Measurements from ENCODE around the gene SHANK3. TPM values are rescaled to one million over a fixed set of nuclear protein-coding genes. Genes with fewer than 3 reads are reported as not detected.

Gene SHANK3
- total RNA-seq, 2 donors from 2014 or later, result 0.07 TPM; not detected in 1

DNA sequence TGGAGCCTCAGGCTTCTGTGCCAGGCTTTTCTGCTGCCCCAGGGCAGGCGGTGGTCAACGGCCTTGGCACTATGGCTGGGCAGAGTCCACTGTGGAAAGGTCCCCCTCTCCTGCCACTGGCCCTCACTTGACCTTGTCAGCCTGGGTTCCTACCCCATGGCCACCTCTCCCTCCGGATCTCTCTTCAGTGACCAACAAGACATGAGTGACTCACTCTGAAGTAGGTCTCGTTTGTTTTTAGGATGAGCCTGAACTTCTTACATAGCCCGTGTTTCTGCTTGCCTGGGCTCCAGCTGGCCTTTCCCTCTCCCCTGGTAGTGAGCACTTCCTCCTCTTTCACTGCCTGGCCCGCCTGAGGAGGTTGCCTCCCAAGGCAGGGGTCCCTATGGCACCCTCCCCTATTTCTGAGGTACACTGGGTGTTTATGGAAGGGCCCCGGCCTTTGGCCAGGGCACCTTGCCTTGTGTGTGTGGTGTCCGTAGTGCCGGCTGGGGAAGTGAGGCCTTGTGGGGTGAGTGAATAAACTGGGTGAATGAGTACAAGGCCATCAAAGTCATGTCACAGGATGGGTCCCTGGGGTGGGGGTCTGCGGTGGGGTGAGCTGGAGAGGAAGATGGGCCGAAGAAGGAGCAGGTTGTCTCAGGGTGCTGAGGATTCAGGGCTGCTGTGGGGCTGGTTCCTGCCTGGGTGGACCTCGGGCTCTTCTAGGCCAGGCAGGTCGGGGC lies 5.0 kb downstream of the SHANK3 start:
- Mint-ChIP-seq H3K4me3 (peak overlapping the region; percentile 33), H3K27ac (no peak overlapping the region), H3K36me3 (ENCODE audit: low read depth) (peaks cover 6% of the 10 kb centered on the region), H3K27me3 (peaks cover 20% of the 10 kb centered on the region), H3K4me1 (peaks cover 20% of the 10 kb centered on the region)
- no peak for DNase-seq
- no peak for ATAC-seq
- H3K9me3 ChIP-seq (ENCODE audit: control insufficient read depth, low read length, poor library complexity, severe bottlenecking), result no peaks in the 10 kb centered on the region

DNA sequence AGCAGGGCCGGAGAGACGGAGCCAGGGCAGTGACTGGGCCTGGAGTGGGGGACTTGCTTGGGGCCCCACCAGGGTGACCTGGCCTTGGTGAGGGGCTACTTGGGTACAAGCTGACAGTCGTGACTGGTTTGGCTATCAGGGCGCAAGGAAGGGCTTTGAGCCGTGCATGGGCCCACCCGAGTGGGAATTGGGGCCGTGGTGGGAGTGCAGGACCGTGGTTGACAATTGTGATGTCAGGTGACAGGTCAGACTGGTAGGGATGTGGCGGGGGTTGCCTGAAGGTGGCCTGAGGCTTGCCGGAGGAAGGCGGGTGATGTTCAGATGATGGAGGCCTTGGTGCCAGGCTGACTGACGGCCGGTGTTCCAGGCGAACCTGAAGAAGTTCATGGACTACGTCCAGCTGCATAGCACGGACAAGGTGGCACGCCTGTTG lies 5.6 kb downstream of the SHANK3 start:
- Mint-ChIP-seq H3K27ac (no peak overlapping the region), H3K27me3 (peaks cover 14% of the 10 kb centered on the region), H3K4me3 (no peak overlapping the region), H3K4me1 (peaks cover 14% of the 10 kb centered on the region), H3K36me3 (ENCODE audit: low read depth) (peaks cover 6% of the 10 kb centered on the region)
- DNase-seq, result no peak
- no peaks in the 10 kb centered on the region for H3K9me3 ChIP-seq (ENCODE audit: control insufficient read depth, low read length, poor library complexity, severe bottlenecking)
- no peak for ATAC-seq

- DNase-seq (no peak), ATAC-seq (no peak)
- no peak overlapping the region for H3K4me3 Mint-ChIP-seq
- H3K36me3 Mint-ChIP-seq (ENCODE audit: low read depth), result peaks cover 6% of the 10 kb centered on the region
- no peaks in the 10 kb centered on the region for H3K9me3 ChIP-seq (ENCODE audit: control insufficient read depth, low read length, poor library complexity, severe bottlenecking)
- H3K4me1 Mint-ChIP-seq, result peaks cover 13% of the 10 kb centered on the region
- no peak overlapping the region for H3K27ac Mint-ChIP-seq
- peaks cover 14% of the 10 kb centered on the region for H3K27me3 Mint-ChIP-seq
Observed at GRCh38 chr22:50678651-50679521, 6.3 kb downstream of the SHANK3 start.

- no peaks in the 10 kb centered on the region for H3K4me1 Mint-ChIP-seq
Observed at GRCh38 chr22:50683086-50683993, 10.7 kb downstream of the SHANK3 start.

GRCh38 chr22:50683994-50684371 lies 11.4 kb downstream of the SHANK3 start:
- peak overlapping the region; percentile 71 for H3K4me3 Mint-ChIP-seq
- H3K27me3 Mint-ChIP-seq, result peaks cover 11% of the 10 kb centered on the region
- no peak overlapping the region for H3K27ac Mint-ChIP-seq
- H3K4me1 Mint-ChIP-seq, result no peaks in the 10 kb centered on the region
- DNase-seq, result no peak
- ATAC-seq, result no peak
- no peaks in the 10 kb centered on the region for H3K36me3 Mint-ChIP-seq (ENCODE audit: low read depth)
- no peaks in the 10 kb centered on the region for H3K9me3 ChIP-seq (ENCODE audit: control insufficient read depth, low read length, poor library complexity, severe bottlenecking)

More at GRCh38 chr22:50683086-50683993, 10.7 kb downstream of the SHANK3 start:
- Mint-ChIP-seq H3K27ac (no peak overlapping the region), H3K36me3 (ENCODE audit: low read depth) (no peaks in the 10 kb centered on the region), H3K4me3 (peak overlapping the region; percentile 71), H3K27me3 (peaks cover 11% of the 10 kb centered on the region)
- ATAC-seq (no peak), DNase-seq (no peak)
- H3K9me3 ChIP-seq (ENCODE audit: control insufficient read depth, low read length, poor library complexity, severe bottlenecking), result no peaks in the 10 kb centered on the region

DNA sequence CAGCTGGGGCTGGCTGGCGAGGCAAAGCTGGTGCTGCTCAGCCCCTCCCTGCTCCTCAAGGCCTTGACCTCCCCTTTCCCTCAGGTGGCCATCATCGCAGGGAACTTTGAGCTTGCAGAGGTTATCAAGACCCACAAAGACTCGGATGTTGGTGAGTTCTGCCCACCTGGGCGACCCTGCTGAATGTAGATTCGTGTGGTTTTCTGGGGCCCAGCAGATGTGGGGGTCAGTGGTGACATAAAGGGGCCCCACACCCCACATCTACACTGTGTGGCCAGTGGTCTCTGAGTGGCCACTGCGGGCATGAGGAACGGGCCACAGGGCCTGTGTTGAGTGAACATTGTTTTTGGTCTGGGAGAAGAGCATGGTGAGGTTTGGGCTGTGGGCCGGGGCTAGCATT lies 11.9 kb downstream of the SHANK3 start:
- no peak for DNase-seq

GRCh38 chr22:50684986-50685385 lies 12.4 kb downstream of the SHANK3 start:
- H3K4me1 Mint-ChIP-seq, result no peaks in the 10 kb centered on the region
- no peaks in the 10 kb centered on the region for H3K36me3 Mint-ChIP-seq (ENCODE audit: low read depth)
- ATAC-seq (no peak), DNase-seq (no peak)
- H3K27ac Mint-ChIP-seq, result no peak overlapping the region
- no peaks in the 10 kb centered on the region for H3K9me3 ChIP-seq (ENCODE audit: control insufficient read depth, low read length, poor library complexity, severe bottlenecking)
- peaks cover 11% of the 10 kb centered on the region for H3K27me3 Mint-ChIP-seq
- no peak overlapping the region for H3K4me3 Mint-ChIP-seq

More for the DNA sequence above, 11.9 kb downstream of the SHANK3 start:
- Mint-ChIP-seq H3K27me3 (peaks cover 11% of the 10 kb centered on the region), H3K27ac (peak overlapping the region; percentile 37), H3K4me1 (no peaks in the 10 kb centered on the region), H3K36me3 (ENCODE audit: low read depth) (no peaks in the 10 kb centered on the region), H3K4me3 (no peak overlapping the region)
- no peak for ATAC-seq
- H3K9me3 ChIP-seq (ENCODE audit: control insufficient read depth, low read length, poor library complexity, severe bottlenecking), result no peaks in the 10 kb centered on the region

DNA sequence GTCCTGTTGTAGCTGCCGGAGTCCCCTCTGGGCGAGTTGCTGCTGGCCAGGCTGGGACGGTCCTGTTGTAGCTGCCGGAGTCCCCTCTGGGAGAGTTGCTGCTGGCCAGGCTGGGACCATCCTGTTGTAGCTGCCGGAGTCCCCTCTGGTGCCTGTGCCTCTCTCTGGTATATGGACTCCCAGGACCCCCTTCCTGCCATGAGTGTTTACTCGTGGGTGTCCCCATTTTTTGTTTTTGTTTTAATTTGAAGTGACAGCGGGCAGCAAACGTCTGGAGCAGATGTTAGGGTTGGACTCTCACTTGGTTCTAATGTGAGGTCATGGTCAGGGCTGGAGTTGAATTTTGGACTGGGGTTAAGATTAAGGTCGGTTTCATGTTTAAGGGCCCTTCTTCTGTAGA lies 14.2 kb downstream of the SHANK3 start:
- no peak for DNase-seq
- H3K9me3 ChIP-seq (ENCODE audit: control insufficient read depth, low read length, poor library complexity, severe bottlenecking), result no peaks in the 10 kb centered on the region
- no peak overlapping the region for H3K4me3 Mint-ChIP-seq
- no peaks in the 10 kb centered on the region for H3K4me1 Mint-ChIP-seq
- no peak for ATAC-seq
- H3K27me3 Mint-ChIP-seq, result peaks cover 17% of the 10 kb centered on the region
- H3K27ac Mint-ChIP-seq, result no peak overlapping the region
- H3K36me3 Mint-ChIP-seq (ENCODE audit: low read depth), result no peaks in the 10 kb centered on the region

DNA sequence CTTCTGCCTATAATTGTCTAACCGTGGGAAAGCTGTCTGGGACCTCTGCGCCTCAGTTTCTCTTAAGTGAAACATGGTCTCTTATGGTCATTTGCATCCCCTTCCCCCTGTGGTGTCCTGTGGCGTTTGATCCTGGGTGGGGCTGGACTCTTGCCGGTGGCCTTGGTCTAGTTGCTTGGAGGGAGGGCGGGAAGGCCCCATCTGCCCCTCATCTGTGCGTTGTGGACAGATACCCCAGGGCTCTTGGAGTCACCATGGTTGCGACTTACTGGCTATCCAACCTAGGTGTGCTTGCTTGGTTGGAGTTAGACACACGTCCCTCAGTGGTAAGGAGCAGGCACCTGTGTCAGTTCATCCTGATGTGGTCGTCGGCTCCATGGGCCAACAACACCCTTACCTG lies 15.2 kb downstream of the SHANK3 start:
- no peak overlapping the region for H3K27ac Mint-ChIP-seq
- no peak for DNase-seq
- no peaks in the 10 kb centered on the region for H3K4me1 Mint-ChIP-seq
- no peak for ATAC-seq
- H3K4me3 Mint-ChIP-seq, result no peak overlapping the region
- no peaks in the 10 kb centered on the region for H3K36me3 Mint-ChIP-seq (ENCODE audit: low read depth)
- peaks cover 17% of the 10 kb centered on the region for H3K27me3 Mint-ChIP-seq
- H3K9me3 ChIP-seq (ENCODE audit: control insufficient read depth, low read length, poor library complexity, severe bottlenecking), result no peaks in the 10 kb centered on the region

DNA sequence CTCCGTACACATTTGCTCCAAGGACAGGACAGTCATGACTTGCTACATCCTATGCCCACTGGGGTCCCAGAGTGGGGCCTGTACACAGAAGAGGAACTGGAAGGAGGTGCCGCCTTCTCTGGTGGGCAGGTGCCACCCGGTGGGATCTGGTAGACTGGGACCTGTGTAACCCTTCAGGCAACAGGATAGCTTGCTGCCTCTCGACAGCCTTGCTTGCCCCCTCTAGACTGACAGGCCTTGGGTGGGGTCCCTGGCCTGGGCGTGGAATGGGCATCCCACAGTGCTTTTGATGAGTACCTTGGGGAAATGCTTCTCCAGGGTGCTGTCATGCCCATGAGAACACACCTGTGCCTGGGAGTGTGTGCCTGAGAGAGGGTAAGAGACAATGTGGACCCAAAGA lies 15.8 kb downstream of the SHANK3 start:
- ATAC-seq, result no peak
- Mint-ChIP-seq H3K4me3 (no peak overlapping the region), H3K27ac (no peak overlapping the region), H3K36me3 (ENCODE audit: low read depth) (no peaks in the 10 kb centered on the region), H3K27me3 (peaks cover 20% of the 10 kb centered on the region), H3K4me1 (no peaks in the 10 kb centered on the region)
- no peaks in the 10 kb centered on the region for H3K9me3 ChIP-seq (ENCODE audit: control insufficient read depth, low read length, poor library complexity, severe bottlenecking)
- no peak for DNase-seq

- ATAC-seq, result no peak
- H3K9me3 ChIP-seq (ENCODE audit: control insufficient read depth, low read length, poor library complexity, severe bottlenecking), result no peaks in the 10 kb centered on the region
- Mint-ChIP-seq H3K4me3 (no peak overlapping the region), H3K36me3 (ENCODE audit: low read depth) (no peaks in the 10 kb centered on the region), H3K27me3 (peaks cover 33% of the 10 kb centered on the region), H3K27ac (no peak overlapping the region), H3K4me1 (no peaks in the 10 kb centered on the region)
- DNase-seq, result peak in 1 of 3 donors; percentile 20
Observed at GRCh38 chr22:50691521-50691920, 18.9 kb downstream of the SHANK3 start.

GRCh38 chr22:50693462-50693861 lies 20.8 kb downstream of the SHANK3 start:
- no peak overlapping the region for H3K4me3 Mint-ChIP-seq
- DNase-seq, result no peak
- peaks cover 22% of the 10 kb centered on the region for H3K27me3 Mint-ChIP-seq
- H3K27ac Mint-ChIP-seq, result no peak overlapping the region
- no peaks in the 10 kb centered on the region for H3K4me1 Mint-ChIP-seq
- no peaks in the 10 kb centered on the region for H3K9me3 ChIP-seq (ENCODE audit: control insufficient read depth, low read length, poor library complexity, severe bottlenecking)
- H3K36me3 Mint-ChIP-seq (ENCODE audit: low read depth), result no peaks in the 10 kb centered on the region
- ATAC-seq, result no peak

DNA sequence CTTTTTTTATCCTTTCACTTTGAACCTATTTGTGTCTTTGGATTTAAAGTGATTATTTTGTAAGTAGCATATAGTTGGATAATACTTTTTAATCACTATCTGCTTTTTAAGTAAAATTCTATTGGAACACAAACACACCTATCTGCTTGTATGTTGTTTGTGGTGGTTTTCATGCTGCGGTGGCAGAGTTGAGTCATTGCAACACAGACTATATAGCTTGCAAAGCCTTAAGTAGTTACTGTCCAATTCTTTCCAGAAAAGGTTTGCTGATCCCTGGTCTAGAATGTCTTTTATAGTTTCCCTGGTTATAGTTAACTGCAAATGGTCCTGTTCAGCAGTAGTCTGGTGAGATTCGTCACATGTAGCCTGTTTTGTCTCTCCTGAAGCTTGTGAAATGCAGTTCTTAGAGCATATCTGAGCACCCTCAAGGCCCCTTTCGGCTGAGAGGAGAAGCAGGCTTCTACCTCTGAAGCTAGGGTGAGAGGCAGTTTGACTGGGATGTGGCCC lies 21.5 kb downstream of the SHANK3 start:
- no peaks in the 10 kb centered on the region for H3K36me3 Mint-ChIP-seq (ENCODE audit: low read depth)
- no peaks in the 10 kb centered on the region for H3K9me3 ChIP-seq (ENCODE audit: control insufficient read depth, low read length, poor library complexity, severe bottlenecking)
- DNase-seq (no peak), ATAC-seq (no peak)
- no peaks in the 10 kb centered on the region for H3K4me1 Mint-ChIP-seq
- no peak overlapping the region for H3K27ac Mint-ChIP-seq
- H3K4me3 Mint-ChIP-seq, result no peak overlapping the region
- H3K27me3 Mint-ChIP-seq, result peaks cover 28% of the 10 kb centered on the region
